IPS-18a (cell line): ENCODE measurements around the gene CRYGB.

Experiments
- H3K27ac ChIP-seq: one replicate; pipeline ENCODE4 v1.5.1; 2013; ENCODE audit warnings: low read length
- H3K27me3 ChIP-seq: one replicate; pipeline ENCODE4 v1.6.1; 2013; ENCODE audit warnings: mild to moderate bottlenecking, low read length; ENCODE audit not compliant: control insufficient read depth, insufficient read depth
- H3K36me3 ChIP-seq: one replicate; pipeline ENCODE4 v1.6.1; 2013; ENCODE audit warnings: low read depth, low read length; ENCODE audit not compliant: control insufficient read depth
- H3K4me1 ChIP-seq: one replicate; pipeline ENCODE4 v1.6.1; 2013; ENCODE audit warnings: low read depth, low read length; ENCODE audit not compliant: control insufficient read depth
- H3K4me3 ChIP-seq: one replicate; pipeline ENCODE4 v1.5.1; 2013; ENCODE audit warnings: low read length
- H3K9ac ChIP-seq: one replicate; pipeline ENCODE4 v1.6.1; 2013; ENCODE audit warnings: mild to moderate bottlenecking, low read length, moderate library complexity
- H3K9me3 ChIP-seq: one replicate; pipeline ENCODE4 v1.6.1; 2013; ENCODE audit warnings: low read depth, low read length; ENCODE audit not compliant: control insufficient read depth

Gene CRYGB

DNA sequence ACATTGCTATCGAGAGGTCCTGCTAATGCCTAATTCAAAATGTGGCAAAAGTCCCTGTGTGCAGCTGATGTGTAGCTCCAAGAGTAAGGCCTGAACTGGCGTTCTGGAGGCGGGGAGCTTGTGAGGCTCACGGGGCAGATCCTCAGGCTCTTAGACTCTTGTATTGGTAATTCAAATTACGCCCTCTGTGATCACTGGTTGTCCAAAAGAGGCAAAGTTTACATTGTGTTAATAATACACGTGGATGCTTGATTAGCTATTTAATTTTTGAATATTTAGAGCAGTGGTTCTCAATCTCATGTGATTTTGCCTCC lies 29.8 kb upstream of the CRYGB start:
- Histone ChIP-seq H3K36me3 (no peaks in the 10 kb centered on the region), H3K9ac (no peak overlapping the region), H3K4me1 (peaks cover 6% of the 10 kb centered on the region), H3K27ac (no peak overlapping the region), H3K4me3 (no peak overlapping the region), H3K27me3 (no peaks in the 10 kb centered on the region), H3K9me3 (no peaks in the 10 kb centered on the region)

DNA sequence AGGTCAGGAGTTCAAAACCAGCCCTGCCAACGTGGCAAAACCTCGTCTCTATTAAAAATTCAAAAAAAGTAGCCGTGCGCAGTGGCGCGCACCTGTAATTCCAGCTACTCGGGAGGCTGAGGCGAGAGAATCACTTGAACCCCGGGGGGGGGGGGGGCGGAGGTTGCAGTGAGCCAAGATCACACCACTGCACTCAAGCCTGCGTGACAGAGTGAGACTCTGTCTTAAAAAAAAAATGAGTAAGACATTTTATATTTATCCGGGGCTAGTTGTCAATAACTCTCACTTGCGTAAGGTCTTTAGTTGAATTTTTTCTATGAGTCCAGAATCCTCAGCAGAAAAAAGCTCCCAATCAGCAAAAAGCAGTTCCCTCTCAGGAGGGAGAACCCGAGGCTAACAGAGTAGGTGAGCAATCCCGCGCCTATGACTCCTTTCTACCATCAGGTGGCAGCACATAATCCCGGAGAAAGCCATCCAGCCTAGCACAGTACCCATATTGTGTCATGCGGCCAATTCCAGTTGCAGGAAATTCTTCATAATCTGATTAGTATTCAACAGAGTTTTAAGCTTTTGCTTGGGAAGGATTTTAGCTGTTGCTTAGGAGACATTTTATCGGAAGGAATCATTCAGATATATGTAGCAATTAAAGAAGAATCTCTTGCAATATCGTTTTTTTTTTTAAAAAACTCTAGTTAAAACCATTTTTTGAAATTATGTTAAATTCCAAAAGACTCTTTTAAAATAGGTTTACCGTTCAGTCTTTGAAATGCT lies 29.3 kb upstream of the CRYGB start:
- H3K27ac ChIP-seq, result no peak overlapping the region
- H3K4me1 ChIP-seq, result peaks cover 6% of the 10 kb centered on the region
- no peaks in the 10 kb centered on the region for H3K27me3 ChIP-seq
- H3K36me3 ChIP-seq, result no peaks in the 10 kb centered on the region
- no peak overlapping the region for H3K9ac ChIP-seq
- no peaks in the 10 kb centered on the region for H3K9me3 ChIP-seq
- no peak overlapping the region for H3K4me3 ChIP-seq

DNA sequence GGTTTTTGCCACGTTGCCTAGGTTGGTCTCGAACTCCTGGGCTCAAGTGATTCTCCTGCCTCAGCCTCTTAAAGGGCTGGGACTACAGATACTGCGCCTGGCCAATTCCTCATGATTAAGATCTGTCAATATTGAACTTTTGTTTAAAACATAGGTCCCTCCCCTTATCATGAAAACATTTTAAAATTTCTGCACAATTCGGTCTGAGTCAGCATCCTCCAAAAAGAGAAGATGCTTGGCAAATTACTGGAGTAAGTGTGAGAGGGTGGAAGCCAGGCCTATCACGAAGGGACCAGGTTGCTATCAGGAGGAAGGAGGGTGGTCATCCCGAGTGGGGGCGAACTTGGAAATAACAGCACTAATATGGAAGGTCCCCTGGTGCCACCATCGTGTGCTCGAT lies 28.2 kb upstream of the CRYGB start:
- Histone ChIP-seq H3K36me3 (no peaks in the 10 kb centered on the region), H3K27me3 (no peaks in the 10 kb centered on the region), H3K4me1 (peaks cover 6% of the 10 kb centered on the region), H3K4me3 (no peak overlapping the region), H3K9ac (no peak overlapping the region), H3K9me3 (no peaks in the 10 kb centered on the region), H3K27ac (no peak overlapping the region)

DNA sequence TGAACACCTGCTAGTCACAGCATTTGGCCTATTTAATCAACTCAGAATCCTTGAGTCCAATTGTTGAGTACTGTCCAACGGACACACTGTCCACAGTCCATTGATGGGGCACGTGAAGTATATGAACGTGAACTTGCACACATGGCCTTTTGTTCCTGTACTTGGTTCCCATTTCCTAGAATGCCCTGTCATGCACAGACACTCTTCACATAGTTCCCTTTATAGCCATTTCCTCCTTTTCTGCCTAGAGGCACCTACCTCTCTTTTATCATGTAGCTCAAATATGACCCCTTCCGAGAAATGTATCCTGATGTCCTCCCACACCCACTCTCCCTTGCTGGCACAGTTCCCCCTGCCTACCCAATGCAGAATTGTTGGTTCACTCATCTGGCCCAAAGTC lies 26.2 kb upstream of the CRYGB start:
- Histone ChIP-seq H3K27ac (no peak overlapping the region), H3K4me1 (peaks cover 6% of the 10 kb centered on the region), H3K27me3 (no peaks in the 10 kb centered on the region), H3K9me3 (no peaks in the 10 kb centered on the region), H3K4me3 (no peak overlapping the region), H3K9ac (no peak overlapping the region), H3K36me3 (no peaks in the 10 kb centered on the region)

DNA sequence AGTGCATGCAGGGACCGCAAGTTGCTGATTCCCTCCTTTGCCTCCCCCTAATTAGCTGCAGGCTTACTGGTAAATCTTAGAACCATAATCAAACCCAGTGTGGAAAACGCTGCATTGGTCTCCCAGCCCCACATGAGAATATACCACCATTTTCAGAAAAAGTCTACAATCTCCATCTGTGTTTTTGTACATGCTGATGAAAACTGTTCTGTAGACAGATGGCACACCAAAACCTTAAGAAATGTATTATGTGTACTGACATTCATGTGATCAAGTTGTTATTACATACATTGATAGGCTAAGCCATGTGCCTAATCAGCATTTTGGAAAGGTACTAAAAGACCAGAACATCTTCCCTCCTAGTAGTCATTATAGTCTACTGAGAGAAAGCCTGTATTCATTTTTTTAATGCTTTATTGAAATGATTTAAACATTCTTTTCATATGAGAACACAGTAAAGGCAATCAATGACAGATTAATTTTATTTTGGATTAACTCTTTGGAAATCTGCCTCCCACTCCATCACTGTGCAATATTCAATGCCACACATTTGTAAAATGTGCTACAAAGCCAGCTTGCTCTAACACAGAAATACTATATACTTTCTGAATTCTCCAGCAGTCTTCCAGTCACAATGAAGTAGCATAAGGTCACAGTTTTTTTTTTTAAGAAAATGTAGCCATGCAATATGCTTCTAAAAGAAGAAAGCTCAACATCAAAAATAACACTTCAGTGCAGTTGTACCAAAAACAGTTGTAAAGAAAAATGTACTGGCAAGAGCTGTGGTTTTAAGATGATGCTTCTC lies 19.2 kb upstream of the CRYGB start:
- no peaks in the 10 kb centered on the region for H3K9me3 ChIP-seq
- no peak overlapping the region for H3K9ac ChIP-seq
- H3K36me3 ChIP-seq, result no peaks in the 10 kb centered on the region
- H3K27ac ChIP-seq, result no peak overlapping the region
- no peaks in the 10 kb centered on the region for H3K27me3 ChIP-seq
- no peaks in the 10 kb centered on the region for H3K4me1 ChIP-seq
- H3K4me3 ChIP-seq, result no peak overlapping the region

DNA sequence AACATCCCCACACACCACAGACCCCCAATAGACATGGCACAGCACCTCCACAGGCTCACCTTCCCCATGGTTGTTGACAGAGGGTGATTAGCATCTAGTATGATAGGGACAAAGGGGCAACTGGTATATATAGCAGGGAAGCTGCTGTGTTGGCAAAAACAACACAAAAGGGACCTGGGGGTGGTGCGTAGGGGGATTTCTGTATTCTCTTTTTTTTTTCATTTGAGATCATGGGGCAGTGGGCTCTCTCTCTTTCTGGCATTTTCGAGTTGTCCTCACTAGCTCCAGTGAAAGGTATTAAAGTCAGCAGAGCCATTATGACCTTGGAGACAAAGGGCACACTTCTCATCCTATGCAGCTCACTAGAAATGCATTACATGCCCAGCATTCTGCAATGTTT lies 17.5 kb upstream of the CRYGB start, which contains the start of gene CRYGA:
Gene CRYGA (minus strand): TSS at position 101 of the 400 bp plus-strand sequence. CDS start 33 bp downstream, at position 68.
- Histone ChIP-seq H3K27ac (no peak within 1 kb of the TSS), H3K4me3 (no peak within 1 kb of the TSS), H3K27me3 (no peaks in the 10 kb centered on the region), H3K4me1 (no peaks in the 10 kb centered on the region), H3K9me3 (no peaks in the 10 kb centered on the region), H3K36me3 (no peaks in the 10 kb centered on the region), H3K9ac (no peak within 1 kb of the TSS)

DNA sequence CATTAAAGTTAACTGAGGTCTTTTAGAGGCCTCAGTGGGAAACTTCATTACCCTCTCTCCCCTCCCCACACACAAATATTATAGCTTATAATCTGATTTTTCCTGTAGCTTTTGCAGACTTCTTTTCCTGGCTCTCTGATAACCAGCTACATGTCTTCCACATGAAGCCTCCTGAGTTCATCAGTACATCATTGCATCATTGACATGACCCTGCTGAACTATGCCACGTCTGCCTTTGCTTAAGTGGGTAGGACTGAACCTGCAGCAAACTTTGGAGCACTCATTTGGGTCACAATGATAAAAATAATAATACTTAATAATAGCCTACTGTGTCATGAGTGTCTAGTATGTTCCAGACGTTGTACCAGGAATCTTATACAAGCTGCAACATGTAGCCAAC lies 10.5 kb upstream of the CRYGB start:
- no peak overlapping the region for H3K27ac ChIP-seq
- H3K9ac ChIP-seq, result no peak overlapping the region
- H3K4me3 ChIP-seq, result no peak overlapping the region
- no peaks in the 10 kb centered on the region for H3K36me3 ChIP-seq
- H3K4me1 ChIP-seq, result no peaks in the 10 kb centered on the region
- no peaks in the 10 kb centered on the region for H3K9me3 ChIP-seq
- H3K27me3 ChIP-seq, result no peaks in the 10 kb centered on the region

DNA sequence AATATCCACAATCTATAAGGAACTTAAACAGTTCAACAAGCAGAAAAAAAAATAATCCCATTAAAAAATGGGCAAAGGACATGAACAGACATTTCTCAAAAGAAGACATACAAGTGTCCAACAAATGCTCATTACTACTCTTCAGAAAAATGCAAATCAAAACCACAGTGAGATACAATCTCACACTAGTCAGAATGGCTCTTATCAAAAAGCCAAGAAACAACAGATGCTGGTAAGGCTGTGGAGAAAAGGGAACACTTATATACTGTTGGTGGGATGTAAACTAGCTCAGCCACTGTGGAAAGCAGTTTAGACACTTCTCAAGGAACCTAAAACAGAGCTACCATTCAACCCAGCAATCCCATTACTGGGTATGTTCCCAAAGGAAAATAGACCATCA lies 7.2 kb upstream of the CRYGB start:
- Histone ChIP-seq H3K9me3 (no peaks in the 10 kb centered on the region), H3K4me1 (no peaks in the 10 kb centered on the region), H3K4me3 (no peak overlapping the region), H3K9ac (no peak overlapping the region), H3K27me3 (no peaks in the 10 kb centered on the region), H3K27ac (no peak overlapping the region), H3K36me3 (no peaks in the 10 kb centered on the region)

DNA sequence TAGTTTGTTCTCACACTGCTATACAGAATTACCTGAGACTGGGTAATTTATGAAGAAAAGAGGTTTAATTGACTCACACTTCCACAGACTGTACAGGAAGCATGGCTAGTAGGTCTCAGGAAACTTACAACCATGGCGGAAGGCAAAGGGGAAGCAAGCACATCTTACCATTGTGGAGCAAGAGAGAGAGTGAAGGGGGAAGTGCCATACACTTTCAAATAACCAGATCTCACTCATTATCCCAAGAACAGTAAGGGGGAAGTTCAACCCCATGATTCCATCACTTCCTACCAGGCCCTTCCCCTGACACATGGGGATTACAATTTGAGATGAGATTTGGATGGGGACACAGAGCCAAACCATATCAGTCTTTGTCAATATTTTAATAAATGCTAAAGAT lies 5.0 kb upstream of the CRYGB start:
- Histone ChIP-seq H3K27me3 (no peaks in the 10 kb centered on the region), H3K9ac (no peak overlapping the region), H3K9me3 (no peaks in the 10 kb centered on the region), H3K36me3 (no peaks in the 10 kb centered on the region), H3K4me1 (peaks cover 4% of the 10 kb centered on the region), H3K4me3 (no peak overlapping the region), H3K27ac (no peak overlapping the region)

DNA sequence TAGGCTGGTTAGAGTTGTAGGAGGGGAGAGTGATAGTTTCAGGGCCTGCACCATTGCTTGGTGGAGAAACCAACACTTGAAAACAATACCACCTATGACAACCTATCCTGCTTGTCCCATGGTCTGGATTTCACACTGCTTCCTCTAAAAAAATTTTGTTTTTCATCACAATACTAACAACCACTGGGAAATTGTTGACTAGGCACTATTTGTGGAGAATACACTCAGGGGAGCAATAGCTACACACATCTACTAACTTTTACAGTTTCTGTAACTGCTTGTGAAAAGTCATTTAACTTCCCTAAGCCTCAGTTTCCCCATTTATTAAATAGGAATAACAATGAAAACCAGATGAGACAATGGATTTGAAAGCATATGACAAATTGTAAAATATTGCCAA lies 4.1 kb upstream of the CRYGB start:
- Histone ChIP-seq H3K9me3 (no peaks in the 10 kb centered on the region), H3K36me3 (no peaks in the 10 kb centered on the region), H3K4me1 (peaks cover 4% of the 10 kb centered on the region), H3K9ac (no peak overlapping the region), H3K27ac (no peak overlapping the region), H3K4me3 (no peak overlapping the region), H3K27me3 (no peaks in the 10 kb centered on the region)

DNA sequence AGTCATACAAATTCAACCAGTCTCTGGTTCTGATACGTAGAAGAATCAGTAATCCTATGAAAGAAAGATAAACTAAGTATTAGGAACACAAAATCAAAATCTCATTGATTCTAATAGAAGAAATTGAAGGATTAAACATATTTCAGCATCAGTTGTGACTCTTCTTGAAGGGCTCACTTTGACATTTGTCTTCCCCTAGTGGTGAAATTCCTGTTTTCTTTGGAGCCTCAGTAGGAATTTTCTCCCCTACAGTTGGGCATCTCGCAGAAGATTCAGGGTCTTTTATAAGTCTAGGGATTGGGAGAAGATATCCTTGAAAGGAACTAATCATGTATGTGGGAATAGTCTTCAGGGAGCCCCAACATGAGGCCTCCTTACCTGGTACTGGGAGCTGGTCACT lies 2.8 kb upstream of the CRYGB start:
- Histone ChIP-seq H3K9me3 (no peaks in the 10 kb centered on the region), H3K4me1 (peaks cover 4% of the 10 kb centered on the region), H3K9ac (no peak overlapping the region), H3K27ac (no peak overlapping the region), H3K4me3 (no peak overlapping the region), H3K27me3 (no peaks in the 10 kb centered on the region), H3K36me3 (no peaks in the 10 kb centered on the region)

DNA sequence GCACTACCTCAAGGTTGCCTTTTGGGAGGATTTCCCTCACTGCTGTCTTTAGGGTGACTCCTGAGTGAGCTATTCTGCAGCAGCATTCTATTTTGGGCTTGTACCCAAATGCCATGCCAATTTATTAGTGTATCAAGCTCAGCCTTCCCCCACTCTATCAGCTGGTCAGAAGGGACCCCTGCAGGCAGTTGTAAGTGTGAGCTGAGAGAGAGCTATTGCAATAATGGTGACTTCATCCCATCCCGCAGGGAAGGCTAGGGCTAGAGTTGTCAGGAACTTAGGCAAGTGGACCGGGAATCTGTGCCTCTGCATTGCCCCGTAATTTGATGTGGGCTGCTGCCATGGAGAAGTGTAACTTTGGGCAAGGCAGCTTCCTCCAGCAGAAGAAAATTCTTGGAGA lies 1.8 kb upstream of the CRYGB start:
- Histone ChIP-seq H3K4me1 (peaks cover 8% of the 10 kb centered on the region), H3K4me3 (no peak overlapping the region), H3K36me3 (no peaks in the 10 kb centered on the region)

More for the DNA sequence above, 1.8 kb upstream of the CRYGB start:
- Histone ChIP-seq H3K9ac (no peak overlapping the region), H3K27ac (no peak overlapping the region), H3K27me3 (no peaks in the 10 kb centered on the region), H3K9me3 (no peaks in the 10 kb centered on the region)
